Left renal cortex interstitium (tissue), 4 donors: ENCODE measurements around the gene SMARCA2. TPM values are rescaled to one million over a fixed set of nuclear protein-coding genes. Genes with fewer than 3 reads are reported as not detected.

Experiments
- DNase-seq, 4 donors: peaks; one replicate each; pipeline ENCODE4 v3.0.0-alpha.2; 2013; ENCODE audit warnings: low read depth in 4 of 4, low spot score in 2 of 4, missing footprints in 1 of 4
- polyA plus RNA-seq, 4 donors: library from polyadenylated mRNA; unstranded; fragments of 120-200 nt; gene quantifications; one replicate each; pipeline ENCODE4 v1.2.1, GENCODE V29; 2013; ENCODE audit not compliant: insufficient read length in 4 of 4

SMARCA2 gene
- polyA plus RNA-seq, 4 donors: 89.4 to 162 (median 117) TPM

DNA sequence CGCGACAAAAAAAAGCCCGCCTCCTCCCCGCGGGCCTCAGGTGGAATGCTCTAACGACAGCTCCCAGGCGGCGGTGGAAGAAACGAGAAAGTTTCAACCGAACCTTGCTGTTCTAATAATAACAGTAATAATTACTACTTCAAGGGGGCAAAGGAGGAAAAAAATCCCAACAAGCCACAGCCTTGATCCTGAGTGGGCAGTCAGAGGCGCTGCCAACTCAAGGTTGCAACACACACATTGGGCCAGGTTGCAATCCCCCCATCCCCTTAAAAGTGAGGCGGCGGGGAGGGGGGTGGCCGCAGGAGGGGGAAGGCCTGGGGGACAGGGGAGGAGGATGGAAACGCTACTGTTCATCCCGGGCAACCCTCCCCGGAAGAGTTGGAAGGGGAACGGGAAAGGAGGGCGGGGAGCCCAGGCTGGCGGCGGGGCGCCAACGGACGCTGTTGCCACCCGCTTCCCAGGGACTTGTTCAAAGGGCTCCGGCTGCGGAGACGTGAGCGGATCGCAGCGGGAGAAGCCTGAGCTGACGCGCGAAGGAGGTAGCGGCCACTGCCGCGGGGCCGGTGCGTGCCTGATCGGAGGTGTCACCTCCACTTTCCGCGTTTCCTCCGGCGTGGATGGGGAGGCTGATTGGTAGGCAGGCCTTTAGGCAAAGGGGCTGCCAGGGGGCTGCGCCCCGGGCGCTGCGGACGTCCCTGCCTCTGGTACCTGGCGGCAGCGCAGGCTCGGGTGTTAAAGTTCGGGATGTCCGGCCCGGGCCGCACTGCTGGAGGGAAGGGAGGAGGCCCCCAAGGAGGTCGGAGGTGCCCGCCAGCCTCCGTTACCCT is 647 bp downstream of the SMARCA2 start:
- DNase-seq: peak in 2 of 4 donors; percentile 37

DNA sequence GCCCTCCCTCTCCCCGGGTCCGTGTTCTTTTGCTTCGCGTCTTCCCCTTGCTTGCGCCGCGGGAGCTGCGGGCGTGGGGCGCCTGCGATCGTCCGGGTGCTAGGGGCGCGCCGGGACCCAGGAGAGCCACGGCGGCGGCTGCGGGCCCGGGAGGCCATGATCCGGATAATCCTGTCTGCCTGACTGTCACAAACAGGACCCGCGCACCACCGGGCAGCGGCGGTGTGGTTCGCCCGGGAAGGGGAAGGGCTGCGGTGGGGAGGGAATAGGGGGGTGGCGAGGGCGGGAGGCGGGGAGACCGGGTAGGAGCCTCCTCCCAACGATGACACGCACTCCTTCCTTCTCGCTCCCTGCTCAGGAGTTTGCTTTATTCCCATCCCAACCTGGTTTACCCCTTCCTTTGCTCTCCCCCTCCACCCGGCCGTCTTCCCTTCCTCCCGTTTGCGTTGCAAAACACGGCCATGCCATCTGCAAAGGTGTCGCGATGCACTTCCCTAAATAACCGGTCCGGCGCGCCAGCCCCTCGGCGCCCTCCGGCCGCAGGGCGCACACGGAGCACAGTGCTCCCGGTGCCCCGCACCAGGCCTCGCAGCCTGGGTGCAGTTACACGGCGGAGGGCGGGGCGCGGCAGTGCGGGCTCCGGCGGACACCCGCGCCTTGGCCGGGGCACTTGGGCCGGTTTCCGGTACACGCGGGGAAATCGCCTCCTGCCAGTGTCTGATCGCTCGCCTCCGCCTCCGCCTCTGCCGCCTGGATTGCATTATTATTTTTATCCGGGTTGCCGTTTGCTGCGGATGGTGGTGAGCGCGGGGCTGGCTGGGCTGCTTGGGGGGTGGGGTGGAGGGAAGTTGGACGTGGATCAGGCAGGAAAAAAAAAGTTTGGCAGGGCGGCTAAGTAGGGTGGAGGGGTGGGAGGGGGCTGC is 1.5 kb downstream of the SMARCA2 start:
- DNase-seq: peak; percentile 37 to 61 (median 51)

DNA sequence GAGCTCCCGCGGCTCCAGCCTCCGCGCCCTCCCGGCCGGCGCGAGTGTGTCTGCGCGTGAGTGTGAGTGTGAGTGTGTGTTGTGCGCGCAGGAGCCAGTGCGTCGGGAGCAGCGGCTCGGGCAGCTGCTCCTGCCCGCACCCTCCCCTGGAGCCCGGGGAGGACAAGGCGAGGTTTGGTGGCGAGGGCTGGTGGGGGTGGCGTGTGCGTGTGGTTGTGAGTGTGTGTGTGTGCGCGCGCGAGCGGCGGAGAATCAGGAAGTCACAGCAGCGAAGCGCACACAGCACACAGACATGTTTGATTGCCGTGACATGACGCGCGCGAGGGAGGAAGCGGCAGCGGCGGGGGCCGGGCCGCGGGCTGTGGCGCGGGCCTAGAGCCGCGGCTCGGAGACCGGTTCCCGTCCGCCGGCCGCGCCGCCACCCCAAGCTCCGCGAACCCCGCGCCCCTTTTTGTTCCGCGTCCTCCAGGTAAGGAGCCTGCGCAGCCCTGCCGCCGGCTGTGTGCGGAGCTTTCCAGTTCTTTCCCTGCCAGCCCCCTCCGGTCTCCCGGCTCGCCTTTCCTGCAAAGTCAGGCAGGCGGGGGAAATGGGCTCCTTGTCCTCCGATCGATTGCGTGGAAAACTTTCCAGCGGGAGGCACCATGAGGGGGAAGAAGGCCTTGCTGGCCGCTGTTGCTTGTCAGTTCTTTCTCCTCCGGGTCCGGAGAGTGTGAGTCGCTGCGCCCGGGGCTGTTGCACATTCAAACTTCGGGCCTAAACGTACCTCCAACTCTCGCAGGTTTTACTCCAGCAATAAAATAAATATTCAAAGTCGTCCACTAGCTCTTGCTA is 2.4 kb downstream of the SMARCA2 start:
- peak; percentile 43 to 68 (median 54) for DNase-seq

DNA sequence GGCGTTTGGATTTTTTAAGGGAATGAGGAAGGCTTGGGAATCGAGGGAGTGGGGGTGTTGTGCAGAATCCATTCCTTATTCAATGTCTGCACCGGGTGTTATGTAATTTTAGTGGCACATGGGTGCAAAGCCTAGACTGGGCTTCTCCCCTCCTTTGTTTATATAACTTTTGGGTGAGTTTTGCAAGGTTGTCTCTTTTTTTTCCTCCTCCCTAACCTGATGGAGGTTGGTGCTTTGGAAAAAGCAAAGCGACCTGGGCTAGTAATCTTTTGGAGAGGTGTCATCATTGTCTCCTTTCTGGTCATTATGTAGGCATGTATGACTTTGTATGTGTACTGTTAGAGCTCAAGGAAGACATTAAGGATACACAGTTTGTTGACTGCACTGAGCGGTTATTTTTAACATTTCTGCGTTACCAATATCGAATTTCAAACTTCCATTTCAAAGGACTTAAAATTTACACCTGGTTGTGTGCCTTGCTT is 3.1 kb downstream of the SMARCA2 start:
- DNase-seq: no peak

DNA sequence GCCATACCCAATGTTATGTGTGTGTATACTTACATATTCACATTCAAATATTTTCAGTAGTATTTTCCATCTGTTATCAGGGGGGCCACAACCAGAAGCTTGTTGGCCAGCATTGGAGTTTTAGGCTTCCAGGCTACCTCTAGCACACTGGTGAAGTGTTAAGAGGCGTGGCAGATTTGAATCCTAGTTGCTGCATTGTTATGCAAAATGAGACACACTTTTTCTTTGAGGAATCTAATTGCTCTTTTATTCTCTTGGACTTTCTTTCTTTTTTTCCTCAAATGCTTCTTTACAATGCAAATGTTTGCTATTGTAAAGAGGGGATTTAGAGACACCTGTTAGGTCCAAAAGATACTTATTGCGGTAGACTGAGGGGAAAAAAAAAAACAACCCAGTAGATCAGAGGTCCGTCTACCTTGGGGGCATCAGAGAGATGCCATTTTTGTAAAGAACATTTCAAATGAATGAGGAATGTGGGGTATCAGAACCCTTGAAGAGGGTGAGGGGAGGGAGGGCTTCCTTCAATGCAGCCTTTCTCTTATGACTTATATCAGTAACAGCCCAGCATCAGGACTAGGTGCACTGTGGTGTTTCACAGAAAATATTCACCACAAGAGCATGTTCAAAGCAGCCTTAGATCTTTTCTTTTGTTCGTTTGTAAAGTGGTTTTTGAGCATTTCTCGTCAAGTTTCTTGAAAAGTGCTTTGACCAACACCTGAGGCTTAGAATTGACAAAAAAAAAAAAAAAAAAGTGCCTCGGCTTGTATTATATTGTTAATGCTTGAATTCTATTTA is 3.8 kb downstream of the SMARCA2 start:
- no peak for DNase-seq

DNA sequence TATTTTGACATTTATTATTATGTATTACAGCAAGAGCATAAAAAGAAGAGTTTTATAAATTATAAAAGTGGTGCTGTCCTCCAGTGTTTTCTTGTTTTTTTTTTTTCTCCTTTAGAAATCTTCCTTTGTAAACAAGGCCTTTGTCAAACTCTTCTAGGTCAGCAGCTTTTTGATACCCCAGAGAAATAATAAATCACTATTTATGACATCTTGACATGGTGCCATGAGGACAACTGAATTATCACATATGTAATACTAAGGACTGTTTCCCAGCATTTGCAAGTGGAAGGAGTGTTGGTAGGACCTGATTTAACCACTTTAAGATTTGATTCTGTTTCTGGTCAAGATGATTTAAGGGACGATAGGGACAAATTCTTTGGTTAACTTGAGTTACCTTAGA is 4.6 kb downstream of the SMARCA2 start:
- no peak for DNase-seq

DNA sequence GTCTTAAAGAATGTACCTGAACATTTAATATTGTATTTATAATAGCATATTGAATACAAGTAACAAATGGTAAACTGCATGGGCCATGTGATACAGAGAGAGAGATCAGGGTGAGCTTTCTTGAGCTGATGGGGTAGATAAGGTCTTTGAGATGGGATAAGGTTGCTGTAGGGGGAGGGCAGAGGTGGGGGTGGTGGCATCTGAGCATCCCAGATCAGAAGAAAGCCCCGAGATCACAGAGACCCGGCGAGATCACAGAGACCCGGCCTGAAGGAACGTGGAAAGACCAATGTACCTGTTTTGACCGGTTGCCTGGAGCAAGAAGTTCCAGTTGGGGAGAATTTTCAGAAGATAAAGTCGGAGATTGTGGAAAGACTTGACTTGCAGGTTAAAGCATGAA is 6.6 kb downstream of the SMARCA2 start:
- no peak for DNase-seq

DNA sequence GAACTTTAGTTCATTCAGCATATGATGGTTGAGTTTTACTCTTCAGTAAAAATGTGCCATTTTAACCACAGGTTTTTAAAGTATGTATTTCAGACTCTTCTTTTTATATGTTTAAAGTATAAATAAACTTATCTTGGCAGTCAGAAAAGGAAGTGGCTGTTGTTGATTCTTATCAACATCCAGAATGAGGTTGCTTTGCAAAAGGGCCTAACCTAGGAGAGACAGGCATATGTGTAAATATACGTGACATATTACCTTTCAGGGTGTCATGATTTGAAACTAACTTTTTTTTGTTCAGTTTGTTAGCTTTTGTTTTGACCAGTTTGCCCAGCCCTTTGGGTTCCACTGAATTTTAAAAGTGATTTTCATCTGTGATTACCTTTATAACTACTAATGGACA is 7.4 kb downstream of the SMARCA2 start:
- no peak for DNase-seq

DNA sequence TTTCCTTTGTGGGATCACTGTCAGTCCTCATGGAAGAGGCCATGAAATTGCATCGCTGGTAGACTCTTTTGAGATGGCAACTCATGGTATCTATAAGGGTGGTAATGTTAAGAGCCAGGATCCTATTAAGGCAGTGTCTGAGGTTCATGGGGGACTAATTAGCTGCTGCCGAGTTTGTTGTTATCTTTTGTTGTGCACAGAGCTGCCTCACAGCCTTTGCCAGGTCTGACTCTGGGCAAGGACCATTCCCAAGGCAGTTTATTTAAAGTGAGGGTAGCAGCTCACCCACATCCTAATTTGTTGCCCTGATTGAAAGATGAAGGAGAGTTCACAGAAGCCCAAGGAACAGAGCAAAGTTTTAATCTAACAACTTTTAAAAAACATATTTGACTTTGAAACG is 7.9 kb downstream of the SMARCA2 start:
- DNase-seq: no peak

DNA sequence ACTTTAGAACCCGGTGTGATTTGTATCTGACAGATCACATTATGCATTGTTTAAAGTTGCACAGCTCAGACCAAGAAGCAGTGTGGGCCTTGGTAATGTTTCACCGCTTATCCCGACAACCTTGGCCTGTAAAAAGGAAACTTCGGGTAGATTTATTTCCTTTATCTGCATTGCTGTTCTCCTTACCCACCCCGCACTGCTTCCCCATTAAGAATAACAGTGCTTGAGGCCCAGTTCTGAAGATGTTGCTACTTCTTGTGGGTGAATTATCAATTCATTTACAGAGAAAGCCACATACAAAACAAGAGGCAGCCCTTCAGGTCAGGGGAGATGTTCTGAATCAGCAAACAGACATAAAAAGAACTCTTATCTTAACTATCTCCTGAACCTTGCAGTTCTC is 8.4 kb downstream of the SMARCA2 start:
- DNase-seq: no peak

DNA sequence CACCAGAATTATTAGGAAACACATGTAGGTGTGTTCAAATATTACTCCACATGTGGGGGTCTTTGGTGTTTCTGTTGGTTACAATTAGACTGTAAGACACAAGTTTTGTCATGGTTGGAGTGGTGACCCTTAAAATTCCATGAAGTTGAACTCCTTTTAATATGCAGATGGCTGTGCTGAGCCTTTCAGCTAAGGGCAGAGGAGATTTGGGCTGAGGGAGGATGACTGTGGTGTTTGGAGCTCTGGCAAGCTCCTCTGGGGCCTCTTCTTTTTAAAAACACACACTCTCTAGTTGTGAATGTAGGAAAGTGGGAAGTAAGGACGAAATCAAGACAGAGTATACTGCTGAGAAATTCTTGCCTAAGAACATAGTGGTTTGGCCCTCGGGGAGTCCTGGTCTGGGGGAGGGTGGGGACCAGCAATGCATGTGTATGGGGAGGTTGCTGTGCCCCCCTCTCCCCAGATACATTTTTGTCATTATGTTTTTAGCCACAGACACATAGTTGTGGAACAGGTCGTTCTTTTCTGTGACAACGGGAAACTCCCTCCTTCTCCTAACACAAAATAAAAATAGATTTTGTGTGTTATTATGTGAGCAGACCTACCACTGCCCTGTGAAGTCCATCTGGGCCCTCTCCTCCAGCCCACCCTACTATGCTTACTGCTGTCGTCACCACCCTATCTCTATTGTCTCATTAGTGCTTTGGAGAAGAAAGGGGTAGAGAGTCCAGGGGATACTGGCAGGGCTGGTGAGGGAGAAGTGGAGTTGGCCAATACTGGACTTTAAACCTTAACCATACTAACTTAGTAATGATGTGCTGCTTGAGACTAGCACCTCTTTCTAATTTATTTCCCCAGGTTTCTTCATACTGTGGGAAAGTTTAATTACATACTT is 10.0 kb downstream of the SMARCA2 start:
- DNase-seq: no peak

DNA sequence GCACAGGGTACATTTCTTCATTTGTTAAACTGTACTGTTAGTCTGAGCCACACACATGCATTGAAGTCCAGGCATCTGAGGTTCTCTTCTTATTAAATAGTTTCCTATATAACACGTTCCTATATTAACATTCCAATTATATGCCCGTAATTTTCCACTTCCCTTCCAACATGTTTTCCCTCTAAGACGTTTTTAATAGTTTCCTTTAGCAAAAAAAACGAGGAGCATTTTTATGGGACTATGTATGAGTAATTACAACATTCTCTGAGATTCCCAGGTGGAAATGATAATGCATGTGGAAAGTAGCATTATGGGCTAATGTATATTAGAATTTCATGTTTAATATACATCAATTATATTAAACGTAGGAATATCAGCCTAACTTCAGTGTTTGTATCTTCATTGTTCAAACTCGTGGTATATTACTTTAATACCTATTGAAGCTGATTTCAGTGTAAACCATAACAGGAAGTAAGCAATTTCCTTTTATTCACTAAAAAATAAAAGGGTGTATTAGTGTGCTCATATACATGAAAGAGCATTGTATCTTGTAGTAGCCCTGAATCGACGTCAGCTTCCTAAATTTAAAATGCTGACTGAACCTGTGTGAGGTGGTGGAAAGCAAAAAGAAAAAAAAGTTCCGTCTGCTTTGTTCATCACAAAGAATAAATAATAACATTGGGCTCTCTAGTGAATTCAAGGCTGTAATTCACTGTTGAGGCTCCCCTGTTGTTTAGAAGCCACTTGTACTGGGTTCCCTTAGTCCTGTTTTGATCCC is 11.3 kb downstream of the SMARCA2 start:
- DNase-seq: no peak

DNA sequence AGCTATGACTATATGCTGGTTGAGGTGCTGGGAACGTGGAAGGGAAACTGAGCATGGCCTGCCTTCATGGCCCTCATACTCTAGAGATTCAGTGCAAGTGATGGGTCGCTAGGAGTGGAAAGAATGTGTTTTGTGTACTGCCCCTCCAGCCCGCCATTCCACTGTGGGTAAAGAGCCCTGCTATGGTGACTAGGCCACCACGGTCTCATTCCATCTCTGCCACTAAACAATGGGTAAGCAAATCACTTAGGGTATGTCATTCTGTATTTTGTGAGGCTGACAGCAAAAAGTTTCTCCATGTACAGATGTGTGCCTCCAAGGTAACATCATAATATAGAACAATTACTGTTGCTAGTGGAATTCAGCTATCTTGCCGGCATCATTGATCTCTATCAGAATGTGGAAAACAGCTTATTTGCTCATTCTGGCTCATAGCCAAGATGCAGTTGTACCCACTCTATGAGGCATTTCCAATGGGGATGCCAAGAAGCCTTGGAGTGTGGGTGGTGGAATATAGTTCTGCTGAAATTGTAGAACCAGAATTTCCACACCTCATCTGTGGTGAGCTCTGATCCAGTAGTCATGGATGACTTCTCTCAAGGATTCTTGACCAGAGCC is 12.5 kb downstream of the SMARCA2 start:
- DNase-seq: no peak

DNA sequence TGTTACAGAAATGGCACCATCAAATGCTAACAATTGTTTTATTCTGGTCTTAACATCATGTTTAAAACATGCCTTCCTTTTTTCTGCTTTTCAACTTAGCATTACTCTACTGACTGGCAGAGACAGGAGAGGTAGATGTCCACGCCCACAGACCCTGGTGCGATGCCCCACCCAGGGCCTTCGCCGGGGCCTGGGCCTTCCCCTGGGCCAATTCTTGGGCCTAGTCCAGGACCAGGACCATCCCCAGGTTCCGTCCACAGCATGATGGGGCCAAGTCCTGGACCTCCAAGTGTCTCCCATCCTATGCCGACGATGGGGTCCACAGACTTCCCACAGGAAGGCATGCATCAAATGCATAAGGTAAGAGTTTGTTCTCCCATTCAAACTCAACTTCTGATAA is 13.7 kb downstream of the SMARCA2 start:
- no peak for DNase-seq

DNA sequence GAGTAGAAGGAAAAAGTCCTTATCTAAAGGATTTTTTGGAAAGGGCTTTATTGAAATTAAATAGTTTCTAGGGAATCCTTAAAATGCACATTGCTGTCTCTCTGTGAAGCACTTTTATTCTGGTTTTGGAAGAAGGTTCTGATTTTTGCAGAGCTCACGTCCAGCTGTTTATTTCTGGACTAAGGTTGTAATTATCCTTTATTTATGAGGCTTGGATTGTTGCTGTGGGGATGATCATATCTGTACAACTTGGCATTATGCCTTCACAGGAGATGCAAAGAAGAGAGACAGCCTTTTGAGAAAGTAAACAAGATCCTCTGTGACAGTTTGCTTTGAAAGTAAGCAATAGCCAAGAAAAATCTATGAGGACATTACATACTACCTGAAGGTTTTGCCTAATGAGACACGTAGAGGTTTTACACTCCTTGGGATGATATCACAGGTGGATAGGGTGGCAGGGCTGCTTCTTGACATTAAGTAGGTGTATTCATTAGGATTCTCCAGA is 14.6 kb downstream of the SMARCA2 start:
- DNase-seq: no peak

DNA sequence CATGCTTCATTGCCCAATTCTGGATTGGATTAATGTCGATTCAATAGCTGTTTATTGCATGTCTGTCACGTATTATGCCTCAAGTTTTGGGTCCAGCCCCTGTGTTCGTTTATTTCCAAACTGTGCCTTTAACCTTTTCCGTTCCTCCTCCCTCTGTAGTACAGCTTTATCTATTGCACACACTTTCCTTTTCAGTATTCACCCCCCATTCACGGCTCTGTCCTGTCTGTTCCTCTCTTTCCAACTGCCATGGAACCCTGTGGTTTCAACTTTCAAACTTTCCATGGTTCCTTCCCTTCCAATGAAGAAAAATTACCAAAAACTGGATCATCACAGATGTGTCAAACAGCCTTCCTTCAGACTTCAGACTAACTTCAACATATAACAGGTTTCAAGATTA is 17.1 kb downstream of the SMARCA2 start:
- no peak for DNase-seq

DNA sequence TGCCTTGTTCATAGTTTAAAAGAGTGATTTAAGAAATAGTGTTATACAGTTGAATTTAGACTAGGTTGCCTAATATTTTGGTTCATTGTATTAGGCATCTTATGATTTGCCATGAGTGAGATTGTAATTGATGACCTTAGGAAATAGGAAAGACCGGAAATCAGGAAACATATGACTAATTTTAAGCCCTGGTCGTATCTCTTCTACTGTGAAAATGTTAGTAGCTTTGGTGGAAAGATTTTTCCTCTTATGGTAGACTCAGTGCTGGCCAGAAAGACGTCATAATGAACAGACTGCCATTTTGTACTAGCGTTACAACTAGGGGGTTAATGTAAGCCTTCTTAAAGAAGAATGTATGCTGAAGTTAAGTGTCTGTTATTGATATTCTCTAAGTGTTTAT is 21.7 kb downstream of the SMARCA2 start:
- no peak for DNase-seq
